Measurements from ENCODE around the gene BACH2.

The BACH2 gene

DNA sequence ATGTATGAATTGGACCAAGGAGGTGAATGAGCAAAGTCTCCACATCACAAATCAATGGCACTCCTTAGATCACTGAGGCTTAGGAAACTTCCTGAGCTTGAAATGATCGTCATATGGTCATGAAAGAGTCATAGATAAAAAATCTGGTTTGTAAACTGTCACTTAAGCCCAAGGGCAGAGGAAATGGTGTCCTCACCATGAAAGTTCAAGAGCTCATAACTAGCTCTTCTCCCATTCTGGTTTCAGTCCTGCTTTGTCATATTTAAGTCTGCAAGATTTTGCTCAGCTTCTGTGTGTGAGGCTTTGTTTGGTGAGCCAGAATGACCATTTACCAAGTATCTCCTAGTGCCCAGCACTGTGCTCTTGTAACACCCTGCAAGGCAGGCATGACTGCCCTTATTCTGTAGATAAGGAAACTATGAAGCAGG, 341.9 kb downstream of the BACH2 start:
- no peak for DNase-seq

DNA sequence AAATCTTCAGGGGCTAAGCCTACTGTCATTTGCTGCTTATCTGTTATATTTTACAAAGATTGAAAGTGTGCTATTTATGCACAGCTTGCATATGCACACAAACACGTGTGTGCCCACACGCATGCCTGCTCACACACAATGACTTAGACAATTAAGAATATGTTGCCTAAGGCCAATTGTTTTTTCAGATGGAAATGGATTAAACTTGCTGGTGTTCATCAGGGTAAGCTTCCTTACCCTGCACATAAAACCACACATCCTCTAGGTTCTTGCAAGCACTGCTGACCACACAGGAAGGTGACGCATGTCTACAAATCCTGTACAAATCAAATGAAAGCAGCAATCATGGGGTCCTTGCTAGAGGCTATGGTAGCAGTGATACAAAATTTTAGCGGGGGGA, 344.0 kb downstream of the BACH2 start:
- peak; percentile 43 for DNase-seq

DNA sequence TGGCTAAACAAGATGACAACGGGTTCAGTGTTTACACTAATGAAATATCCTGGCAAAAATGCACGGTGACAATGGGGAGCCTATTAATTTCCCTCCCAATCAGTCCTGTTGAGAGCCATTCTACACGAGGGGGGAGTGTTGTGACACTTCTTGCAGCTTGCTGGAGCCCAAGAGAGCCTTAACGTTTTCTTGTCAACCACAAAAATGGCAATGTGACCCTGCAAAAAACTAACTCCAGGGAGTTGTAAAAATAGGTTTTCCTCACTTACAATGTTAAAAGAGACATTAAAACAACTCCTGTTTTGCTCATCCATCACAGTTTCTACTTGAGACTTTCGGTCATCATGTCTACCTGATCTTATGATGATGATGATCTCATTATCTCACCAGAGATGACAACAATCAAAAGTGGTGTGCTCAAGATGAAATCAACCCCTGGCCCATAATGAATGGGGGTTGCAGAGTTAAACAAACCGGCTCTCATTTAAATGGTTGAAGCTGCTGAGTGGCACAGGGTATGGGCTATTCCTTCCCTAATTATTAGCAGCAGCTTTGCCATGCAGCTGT, 344.5 kb downstream of the BACH2 start:
- DNase-seq: no peak

DNA sequence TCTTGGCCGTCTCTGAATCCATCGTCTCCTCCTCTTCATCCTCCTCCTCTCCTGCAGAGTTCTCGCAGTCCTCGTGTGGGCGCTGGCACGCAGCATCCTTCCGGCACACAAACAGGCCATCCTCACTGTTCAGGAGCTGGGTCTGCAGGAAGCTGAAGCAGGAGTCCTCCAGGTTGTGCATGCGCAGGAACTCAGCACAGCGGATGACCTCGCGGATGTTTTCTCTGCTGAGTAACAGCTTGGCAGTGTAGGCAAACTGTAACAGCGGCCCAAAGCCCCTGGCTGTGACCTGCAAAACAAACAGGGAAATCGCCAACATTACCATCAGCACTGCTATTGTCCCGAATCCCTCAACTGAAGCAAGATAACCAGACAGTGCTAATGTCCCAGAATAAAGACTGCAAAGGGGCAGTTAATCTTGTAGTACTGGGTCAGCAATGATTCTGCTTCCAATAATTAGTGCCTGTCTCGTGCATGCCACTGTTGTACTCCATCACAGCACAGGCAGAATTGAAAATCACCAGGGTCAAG, 345.0 kb downstream of the BACH2 start:
- no peak for DNase-seq

DNA sequence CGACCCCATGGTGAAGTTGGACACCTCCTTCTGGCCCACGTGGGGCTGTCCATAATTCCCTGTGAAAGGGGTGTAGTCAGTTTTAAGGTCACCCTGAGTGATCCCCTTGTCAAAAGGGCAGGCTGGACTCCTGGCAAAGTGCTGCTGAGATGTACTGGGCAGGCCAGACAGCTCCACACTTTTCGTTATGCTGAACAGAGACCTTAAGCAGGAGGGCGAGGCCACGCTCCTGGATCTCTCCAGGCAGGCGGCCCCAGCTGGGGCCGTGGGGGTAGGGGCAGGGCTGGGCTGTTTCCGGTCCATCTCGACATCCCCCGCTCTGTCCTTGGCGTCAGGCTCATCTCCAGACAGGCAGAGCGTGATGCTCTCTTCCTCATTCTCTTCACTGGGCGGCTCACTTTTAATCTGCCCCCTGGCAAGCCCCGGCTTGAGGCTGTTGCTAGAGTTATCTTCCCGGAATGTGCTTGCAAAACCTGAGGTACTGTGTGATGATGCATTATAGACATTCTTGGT, 345.7 kb downstream of the BACH2 start:
- no peak for DNase-seq

DNA sequence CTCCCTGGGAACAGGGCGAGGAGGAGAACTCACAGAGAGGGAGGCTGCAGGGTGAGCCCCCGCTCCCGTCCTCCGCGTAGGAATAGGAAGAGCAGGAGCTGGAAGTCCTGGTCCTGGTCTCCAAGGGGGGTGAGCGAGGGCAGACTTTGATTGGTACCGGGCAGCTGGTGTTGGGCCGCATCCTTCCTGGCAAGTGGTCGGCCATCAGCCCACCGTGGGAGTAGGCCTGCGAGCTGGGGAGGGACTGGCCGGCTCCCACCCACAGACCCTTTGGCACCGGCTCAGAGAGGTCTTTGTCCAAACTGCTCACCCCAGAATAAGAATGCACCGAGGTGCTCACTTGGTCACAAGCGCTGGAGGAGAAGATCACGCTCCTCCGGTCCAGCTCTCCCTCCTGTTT, 346.2 kb downstream of the BACH2 start:
- DNase-seq: no peak

DNA sequence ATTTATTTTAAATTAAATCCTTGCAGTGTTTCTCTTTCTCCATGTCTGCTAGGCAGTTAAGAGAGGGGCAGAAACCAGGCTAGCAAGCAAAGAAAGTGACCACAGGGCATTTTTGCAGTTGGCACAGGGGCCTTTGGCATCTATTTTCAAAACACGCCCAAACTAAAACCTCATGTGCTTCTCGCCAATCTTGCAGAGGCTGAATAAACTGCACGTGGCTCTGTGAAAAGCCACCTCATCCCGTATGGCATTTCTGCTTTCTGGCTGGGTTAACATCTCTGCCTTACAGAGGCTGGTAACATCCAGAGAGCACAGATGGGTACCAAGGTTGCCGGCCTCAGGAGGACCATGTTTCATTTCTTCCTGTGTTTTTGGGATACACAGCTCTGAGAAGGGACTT, 347.8 kb downstream of the BACH2 start:
- no peak for DNase-seq

DNA sequence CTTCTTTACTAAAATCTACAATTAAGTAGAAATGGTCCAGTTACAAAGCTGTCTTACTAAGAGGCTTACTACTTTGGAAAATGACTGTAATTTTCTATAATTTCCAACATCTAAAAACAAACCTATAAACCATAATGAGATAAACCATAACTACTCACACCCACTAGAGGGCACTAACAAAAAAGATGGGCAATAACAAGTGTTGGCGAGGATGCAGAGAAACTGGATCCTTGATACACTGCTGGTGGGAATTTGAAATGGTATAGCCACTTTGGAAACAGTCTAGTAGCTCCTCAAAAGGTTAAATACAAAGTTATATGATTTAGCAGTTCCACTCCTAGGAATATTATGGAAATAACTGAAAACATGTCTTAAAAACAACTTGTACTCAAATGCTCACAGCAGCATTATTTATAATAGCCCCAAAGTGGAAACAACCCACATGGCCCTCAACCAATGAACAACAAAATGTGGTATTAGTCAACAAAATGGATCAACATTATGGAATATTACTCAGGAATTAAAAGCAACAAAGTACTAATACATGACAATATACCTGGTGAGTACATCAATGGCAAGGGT, 351.7 kb downstream of the BACH2 start:
- DNase-seq: no peak

DNA sequence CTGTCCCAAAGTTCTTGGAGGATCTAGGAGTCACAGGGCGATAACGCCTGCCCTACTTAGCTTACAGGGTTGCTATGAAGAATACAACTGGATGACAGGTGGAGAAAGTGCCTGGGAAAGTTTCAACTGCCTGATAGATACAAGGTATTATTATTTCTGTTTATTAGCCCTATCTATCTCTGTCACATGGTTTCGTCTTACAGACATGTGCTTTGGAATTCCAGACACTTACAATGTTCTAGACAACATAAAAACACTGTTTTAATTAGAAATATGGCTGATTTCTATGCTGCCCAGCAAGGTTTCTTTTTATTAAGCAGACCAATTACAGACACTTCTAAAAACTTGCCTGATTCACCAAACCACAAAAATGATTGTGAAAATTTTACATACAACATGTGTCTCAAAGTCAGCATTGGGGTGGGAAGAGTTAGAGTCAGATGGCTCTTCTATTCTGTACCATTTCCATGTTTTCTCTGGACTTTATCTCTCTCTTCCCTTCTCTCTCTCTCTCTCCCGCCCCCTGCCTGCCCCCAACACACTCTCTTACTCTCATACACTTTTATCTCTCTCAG, 352.4 kb downstream of the BACH2 start:
- no peak for DNase-seq

DNA sequence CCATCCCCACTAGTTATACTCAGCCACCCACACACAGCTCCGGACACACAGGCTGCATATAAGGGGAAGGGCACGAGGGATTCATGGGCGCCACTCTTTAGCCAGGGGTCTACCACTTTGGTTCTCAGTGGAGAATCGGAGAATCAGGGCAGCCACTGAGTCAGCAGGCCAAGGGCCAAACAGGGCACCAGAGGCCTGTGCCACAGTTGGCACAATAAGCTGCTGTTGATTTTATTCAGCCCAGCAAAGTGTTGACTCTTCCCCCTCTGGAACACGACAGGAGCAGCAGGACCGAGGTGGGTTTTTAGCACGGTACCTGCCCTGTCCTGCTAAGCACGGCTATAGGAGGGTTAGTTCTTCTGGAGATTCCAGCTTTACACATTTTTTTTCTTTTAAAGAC, 354.0 kb downstream of the BACH2 start:
- no peak for DNase-seq

DNA sequence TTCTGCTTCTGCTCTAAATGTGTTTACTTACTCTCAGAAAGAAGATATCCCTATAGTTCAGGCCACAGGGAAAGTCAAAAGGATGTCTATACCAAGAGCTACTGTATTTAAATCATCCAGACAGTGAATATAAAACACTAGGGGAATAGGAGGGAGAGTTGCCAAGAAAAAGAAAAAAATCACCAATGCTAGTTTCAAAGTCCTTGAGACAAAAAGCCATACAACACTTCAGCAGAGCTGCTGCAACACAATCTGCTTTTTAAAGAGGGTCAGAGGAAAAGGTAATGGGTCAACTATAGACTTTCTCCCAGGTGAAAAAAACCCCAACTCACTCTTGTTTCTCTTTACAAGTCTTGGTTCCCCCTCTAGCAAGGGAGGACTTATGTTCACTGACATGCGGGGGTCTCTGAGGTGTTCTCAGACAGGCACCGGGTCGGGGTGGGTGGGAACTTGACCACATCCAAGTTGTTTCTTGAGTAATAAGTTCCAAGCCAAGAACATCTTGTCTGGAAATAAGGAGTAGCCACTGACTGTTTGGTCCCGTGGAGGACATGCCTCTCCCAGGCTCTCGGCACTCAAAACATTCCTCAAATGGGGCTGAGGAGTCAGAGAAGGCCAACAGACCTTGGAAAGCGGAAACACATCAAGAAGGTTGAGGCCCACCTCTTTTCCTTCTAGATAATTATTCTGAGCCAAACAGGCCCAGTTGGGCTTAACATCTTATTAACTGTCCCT, 354.7 kb downstream of the BACH2 start:
- no peak for DNase-seq

DNA sequence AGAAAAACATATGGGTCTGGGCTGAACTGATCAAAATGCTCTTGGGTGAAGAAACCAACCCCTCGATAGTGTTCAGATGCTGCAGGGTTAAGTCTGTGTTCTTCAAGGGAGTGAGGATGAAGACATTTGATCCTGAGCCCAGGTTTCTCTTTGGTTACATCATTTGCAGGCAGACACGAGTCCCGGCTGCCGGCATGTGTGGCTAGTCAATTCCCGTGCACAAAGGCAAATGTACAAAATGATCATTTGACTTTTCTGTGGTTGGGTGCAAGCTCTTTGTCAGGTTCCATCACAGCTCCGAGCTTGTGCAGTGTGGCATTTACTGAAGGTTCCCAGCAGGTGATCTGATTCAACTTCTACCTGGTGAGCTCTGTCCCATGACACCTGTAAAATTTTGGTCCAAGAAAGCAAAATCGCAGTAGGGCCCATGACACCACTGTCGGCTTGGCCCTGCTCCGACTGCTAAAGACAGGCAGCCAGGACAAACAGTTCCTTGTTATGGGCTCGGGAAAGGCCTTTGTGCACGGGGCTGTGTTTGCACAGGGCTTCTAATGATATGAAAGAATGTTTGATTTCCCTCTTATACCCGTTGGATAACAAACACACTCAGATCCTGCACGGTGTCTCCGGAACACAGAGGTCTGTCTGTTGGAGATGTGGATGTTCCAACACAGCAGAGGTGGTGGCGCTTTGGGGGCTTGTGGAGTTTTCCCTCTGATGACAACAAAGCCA, 355.4 kb downstream of the BACH2 start:
- DNase-seq: no peak

DNA sequence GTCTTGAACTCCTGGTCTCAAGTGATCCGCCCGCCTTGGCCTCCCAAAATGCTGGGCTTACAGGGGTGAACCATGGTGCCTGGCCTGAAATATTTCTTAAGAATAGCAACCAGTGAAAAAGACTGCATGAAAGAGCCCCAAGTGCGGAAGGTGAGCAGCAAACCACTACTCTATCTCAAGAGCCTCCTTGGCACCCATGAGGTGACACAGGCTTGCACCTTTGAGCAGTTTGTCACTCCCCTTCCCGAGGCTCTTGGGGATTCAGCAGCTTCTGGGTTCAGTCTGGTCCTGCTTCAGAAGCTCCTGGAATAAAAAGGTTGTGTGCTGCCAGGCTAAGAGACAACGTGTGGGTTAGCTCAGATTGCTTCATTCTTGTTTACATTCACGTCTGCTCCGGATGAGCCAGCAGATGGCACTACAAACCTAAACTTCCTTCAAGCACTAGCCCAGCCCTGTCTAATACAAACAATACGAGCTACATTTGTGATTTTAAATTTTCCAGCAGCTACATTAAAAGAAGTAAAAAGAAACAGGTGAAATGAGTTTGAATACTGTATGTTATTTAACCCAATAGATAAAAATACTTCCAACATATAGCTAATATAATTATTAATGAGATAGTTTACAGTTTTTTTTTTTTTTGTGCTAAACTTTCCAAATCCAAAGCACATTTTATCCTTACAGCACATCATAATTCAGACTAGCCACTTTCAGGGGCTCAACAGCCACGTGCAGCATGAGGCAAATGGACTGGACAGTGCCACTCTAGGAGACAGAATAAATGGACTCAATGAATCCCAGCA, 356.2 kb downstream of the BACH2 start:
- DNase-seq: peak; percentile 67

DNA sequence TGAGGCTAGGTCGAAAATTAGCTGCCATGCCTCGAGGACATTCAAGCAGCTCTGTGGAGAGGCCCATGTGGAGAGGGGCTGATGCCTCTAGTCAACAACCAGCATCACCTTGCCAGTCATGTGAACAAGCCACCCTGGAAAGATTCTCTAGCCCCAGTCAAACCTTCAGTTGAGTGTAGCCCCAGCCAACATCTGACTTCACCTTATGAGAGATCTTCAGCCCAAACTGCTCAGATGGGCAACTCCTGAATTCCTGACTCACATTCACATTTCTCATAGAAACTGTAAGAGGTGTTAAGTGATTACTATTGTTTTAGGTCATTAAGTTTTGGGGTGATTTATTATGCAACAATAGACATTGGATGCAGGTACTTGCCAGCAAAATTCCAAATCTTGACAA, 357.5 kb downstream of the BACH2 start:
- no peak for DNase-seq

DNA sequence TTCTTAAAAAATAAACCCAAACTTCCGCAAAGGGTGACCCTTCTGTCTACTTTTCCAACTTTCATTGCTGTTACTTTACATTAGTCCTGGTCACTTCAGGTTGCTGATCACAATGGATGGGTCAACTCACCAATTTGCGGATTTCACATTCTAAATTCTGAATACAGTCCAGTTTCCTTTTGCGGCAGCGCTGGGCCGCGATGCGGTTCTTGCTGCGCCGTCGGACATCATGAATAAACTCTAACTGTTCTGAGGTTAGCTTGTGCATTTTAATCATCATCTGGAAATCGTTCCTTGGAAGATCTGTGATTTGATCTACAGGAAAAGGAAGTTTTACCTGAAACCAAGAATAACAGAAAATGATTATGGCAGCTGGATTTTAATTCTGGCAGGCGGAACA, 358.6 kb downstream of the BACH2 start:
- no peak for DNase-seq

DNA sequence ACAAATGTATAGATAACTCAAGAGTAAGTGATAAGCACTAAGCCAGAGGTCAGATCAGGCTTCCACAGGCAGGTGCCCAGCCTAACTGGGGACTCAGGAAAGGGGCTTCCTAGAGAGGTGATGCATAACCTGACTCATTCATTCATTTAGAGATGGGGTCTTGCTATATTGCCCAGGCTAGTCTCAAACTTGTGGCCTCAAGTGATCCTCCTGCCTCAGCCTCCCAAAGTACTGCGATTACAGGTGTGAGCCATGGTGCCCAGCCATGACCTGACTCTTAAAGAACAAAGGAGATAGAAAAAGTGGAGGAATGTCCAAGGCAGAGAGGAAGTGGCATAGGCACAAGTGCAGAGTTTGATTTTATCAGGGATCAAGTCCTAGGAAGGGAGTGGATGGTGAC, 360.5 kb downstream of the BACH2 start:
- DNase-seq: no peak

DNA sequence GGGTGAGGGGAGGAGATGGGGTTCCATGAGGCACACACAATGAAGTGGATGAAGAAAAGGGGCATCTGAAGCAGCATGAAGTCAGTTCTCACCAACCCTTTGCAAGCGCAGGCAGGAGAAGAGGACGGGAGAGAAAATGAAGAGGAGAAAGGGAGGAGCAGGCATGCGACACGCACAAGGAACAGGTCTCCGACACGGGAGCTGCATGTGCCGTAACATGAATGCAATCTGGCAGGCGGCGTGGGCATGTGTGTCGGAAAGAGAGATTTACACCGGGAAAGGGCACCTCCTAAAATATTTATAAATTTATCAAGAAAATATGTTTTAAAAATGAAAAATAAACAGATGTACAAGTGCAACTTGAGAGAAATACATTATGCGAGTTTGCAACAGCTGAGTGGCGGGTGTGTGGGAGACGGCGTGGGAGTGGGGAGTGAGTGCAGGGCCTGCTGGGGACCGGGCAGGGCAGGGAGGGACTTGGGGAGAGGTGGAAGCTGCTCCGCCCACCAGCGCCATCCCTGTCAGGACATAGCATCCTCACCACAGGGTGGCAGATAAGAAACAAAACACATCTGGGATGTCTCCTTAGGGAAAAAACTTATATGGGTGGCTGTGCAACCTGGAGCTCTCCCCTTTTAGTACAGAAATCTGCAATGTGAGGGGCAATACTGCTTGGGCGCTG, 361.8 kb downstream of the BACH2 start:
- DNase-seq: no peak

DNA sequence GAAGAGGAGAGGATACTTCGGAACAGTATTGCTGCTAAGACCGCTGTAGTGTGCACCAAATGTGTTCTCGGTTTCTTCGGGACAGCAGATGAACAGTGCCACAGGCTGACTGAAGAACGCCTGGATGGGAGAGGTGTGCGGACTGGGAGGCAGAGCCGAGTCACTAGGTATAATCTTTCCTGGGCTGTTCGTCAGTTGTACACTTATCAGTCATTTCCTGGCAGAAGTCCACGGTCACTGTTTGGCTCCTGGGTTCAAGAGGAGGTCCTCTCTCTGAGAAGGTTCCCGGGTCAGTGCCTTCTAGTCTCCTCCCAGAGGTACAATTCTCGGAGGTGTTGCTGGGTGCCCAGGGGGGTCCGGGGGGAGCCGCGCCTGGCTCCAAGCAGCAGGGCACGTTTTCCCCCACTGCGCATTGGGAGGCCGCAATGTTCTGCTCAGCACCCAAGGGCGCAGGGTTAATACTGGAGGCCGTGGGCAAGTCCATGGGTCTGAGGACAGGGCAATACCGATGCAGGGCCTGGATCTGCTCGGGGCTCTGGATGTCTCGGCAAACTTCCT, 364.3 kb downstream of the BACH2 start:
- no peak for DNase-seq

DNA sequence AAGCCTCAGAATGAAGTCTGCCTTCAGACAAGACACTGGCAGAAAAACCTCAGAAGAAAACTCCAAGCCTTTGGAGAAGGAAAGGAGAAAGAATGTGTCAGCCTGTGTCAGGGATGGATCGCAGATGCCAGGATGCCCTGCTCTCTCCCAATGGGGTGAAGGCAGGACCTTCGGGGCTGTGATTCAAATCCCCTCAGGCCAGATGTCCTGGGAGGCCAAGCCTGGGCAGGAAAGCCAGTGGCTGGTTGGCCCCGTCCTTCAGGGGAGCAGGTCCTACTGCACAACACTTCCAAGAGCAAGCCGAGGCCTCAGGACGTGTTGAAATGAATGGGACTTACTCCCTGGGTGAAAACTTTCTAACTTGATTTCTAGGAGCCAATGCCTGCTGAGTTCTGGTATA, 365.9 kb downstream of the BACH2 start:
- no peak for DNase-seq

DNA sequence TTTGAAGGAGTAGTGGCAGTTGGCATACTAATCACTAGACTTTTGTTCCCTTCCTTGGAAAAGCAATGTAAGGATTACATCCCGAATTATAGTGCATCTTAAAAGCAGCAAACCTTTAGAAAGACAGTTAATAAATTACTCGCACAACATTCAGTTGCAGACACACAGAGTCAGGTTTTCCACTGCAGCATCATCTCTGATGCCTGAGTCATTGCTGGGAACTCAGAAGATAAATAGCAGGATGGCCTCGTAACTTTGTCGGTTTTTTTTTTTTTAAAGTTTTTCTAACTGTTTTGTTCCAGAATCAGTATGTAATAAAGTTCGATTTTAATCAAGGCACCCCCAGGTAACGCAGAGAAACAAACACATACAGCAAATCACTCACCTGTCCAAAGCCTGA, 368.0 kb downstream of the BACH2 start:
- DNase-seq: no peak
